Measurements from ENCODE around the gene SRRM4.

- TF ChIP-seq, protein P1, sequence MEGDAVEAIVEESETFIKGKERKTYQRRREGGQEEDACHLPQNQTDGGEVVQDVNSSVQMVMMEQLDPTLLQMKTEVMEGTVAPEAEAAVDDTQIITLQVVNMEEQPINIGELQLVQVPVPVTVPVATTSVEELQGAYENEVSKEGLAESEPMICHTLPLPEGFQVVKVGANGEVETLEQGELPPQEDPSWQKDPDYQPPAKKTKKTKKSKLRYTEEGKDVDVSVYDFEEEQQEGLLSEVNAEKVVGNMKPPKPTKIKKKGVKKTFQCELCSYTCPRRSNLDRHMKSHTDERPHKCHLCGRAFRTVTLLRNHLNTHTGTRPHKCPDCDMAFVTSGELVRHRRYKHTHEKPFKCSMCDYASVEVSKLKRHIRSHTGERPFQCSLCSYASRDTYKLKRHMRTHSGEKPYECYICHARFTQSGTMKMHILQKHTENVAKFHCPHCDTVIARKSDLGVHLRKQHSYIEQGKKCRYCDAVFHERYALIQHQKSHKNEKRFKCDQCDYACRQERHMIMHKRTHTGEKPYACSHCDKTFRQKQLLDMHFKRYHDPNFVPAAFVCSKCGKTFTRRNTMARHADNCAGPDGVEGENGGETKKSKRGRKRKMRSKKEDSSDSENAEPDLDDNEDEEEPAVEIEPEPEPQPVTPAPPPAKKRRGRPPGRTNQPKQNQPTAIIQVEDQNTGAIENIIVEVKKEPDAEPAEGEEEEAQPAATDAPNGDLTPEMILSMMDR (IDR thresholded peaks at IDR 0.05) = no peak
- no peak for TF ChIP-seq ZFX (IDR thresholded peaks at IDR 0.05; ENCODE audit: borderline replicate concordance)
Measured at GRCh38 chr12:119202544-119202943, 221.2 kb downstream of the SRRM4 start.
